GM19438 (cell line): ENCODE results near the gene ERVW-1.
A peak's percentile ranks its signal among the peaks of the same experiment; 100 is the strongest.
"Not testable (repeated sequence)": the region's sequence is repeated elsewhere in the genome, so short reads cannot be mapped to it uniquely, and the experiment has no call there.

Source experiments
- ATAC-seq: cut with Tn5 transposase; IDR thresholded peaks from one replicate; pipeline ENCODE4 v1.9.1; 2021; ENCODE audit warnings: low read depth; ENCODE audit not compliant: unreplicated experiment

ERVW-1 gene

GRCh38 chr7:92475261-92475770, 2.4 kb downstream of the ERVW-1 start:
- not testable (repeated sequence) for ATAC-seq

GRCh38 chr7:92473989-92474388, 3.8 kb downstream of the ERVW-1 start:
- ATAC-seq: not testable (repeated sequence)

- ATAC-seq: not testable (repeated sequence)
Measured at GRCh38 chr7:92468589-92468988, 9.2 kb downstream of the ERVW-1 start.

- ATAC-seq: no peak
Measured at GRCh38 chr7:92466682-92467081, 11.1 kb downstream of the ERVW-1 start.

DNA sequence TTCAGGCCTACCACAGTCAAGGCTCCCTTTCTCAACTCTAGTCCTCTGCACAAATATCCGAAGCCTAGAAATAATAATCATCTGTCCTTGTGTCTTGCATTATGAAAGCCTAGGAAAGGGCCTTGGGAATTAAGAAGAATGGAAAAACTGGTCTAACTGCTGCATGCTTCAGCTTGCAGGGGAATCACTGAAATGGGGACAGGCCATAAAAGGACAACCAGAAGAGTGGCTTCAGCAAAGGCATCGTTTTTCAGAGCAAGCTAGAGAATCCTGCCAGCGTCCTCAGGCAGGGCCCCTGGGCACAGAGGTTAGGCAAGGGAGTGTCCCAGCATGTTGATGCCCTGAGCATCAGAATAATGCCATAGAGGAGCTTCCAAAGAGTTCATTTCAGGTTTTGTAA, 13.2 kb downstream of the ERVW-1 start:
- ATAC-seq: no peak

DNA sequence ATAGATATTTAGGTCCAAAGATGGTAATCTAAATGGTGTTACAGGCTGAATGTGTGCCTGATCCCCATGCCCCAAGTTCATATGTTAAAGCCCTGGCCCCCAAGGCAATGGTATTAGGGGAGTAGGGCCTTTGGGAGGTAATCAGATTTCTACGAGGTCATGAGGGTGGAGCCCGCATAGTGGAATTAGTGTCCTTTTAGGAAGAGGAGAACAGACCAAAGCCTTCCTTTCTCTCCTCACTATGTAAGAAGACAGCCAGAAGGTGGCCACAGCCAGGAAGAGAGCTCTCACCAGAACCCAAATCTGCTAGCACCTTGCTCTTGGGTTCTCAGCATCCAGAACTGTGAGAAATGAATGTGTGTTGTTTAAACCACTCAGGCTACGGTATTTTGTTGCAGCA, 15.2 kb downstream of the ERVW-1 start:
- no peak for ATAC-seq

GRCh38 chr7:92461027-92462003, 16.4 kb downstream of the ERVW-1 start:
- no peak for ATAC-seq

GRCh38 chr7:92460510-92460909, 17.2 kb downstream of the ERVW-1 start:
- no peak for ATAC-seq

GRCh38 chr7:92460109-92460508, 17.6 kb downstream of the ERVW-1 start:
- no peak for ATAC-seq

DNA sequence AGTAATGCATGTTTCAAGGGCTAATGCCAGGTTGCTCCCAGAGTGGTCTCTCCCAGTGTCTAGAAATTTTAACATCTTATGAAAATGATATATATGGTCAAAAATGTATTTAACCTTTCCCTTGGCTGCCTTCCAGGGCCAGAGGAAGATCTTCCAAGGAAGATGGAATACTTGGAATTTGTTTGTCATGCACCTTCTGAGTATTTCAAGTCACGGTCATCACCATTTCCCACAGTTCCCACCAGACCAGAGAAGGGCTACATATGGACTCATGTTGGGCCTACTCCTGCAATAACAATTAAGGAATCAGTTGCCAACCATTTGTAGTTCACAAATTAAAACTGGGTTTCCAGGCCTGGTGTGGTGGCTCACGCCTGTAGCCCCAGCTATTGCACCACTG, 21.5 kb downstream of the ERVW-1 start:
- no peak for ATAC-seq

- no peak for ATAC-seq
Measured at GRCh38 chr7:92451645-92452044, 26.1 kb downstream of the ERVW-1 start.

DNA sequence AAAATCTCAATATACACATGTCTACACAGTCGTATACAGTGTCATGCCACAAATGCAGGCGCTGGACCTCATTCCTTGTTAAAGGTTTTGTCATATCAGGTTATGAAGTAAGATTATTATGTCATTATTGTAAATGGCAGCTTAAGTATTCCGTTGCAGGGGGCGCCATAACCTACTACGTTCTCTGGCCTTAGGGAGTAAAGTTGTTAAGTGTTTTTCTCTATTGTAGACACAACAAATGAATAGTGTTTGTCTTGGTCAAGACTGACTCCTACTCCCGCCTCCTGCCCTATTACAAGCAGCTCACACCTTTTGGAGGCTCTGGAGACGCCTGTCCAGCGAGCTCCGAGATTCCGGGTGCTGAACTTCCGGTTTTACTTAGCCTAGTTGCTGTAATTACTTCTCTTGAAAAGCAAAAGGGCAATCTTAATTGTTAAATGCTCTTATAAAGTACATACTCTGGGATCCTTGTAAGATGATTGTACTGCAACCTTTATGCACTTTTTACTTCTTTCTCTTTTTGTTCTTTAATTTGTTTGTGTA, 29.5 kb downstream of the ERVW-1 start:
- peak; percentile 41 for ATAC-seq

DNA sequence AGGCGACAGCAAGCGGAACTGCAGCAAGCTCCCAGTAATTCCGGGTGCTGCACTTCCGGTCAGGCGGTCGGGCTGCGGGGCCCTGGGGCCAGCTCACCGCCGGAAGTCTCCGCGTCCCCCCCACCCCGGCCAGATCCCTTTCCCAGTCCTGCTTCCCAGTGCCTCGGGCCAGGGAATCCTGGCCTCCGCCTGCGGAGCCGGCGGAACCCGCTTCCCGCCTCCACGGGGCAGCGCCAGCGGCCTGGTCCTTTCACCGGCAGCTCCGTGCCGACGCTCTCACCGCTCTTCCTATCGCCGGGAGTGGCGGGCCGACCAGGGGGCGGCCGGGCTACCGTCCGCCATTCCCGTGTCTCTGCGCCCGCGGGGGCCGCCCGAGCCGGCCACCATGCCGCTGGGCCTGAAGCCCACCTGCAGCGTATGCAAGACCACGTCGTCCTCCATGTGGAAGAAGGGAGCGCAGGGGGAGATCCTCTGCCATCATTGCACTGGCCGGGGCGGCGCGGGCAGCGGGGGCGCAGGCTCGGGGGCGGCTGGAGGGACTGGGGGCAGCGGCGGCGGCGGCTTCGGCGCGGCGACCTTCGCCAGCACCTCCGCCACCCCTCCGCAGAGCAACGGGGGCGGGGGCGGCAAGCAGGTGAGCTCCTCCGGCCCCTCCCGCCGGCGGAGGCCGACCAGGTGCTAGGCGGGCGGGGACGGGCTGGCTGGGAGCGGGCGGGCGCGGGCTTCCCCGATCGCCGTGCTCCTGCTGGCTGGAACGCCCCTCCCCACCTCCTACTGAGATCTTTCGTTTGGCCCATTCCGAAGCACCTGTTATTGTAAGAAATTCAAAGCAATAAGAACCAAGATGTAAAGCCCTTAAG, 30.2 kb downstream of the ERVW-1 start, which contains the start of gene GATAD1:
TSS of gene GATAD1 (plus strand) at position 138 of the 860 bp plus-strand sequence. CDS start at position 386, 248 bp downstream.
- peak; percentile 87 for ATAC-seq

- no peak for ATAC-seq
Measured at GRCh38 chr7:92446869-92447344, 30.8 kb downstream of the ERVW-1 start.

- ATAC-seq: not testable (repeated sequence)
Measured at GRCh38 chr7:92442720-92443119, 35.0 kb downstream of the ERVW-1 start.

GRCh38 chr7:92437956-92438491, 39.7 kb downstream of the ERVW-1 start:
- no peak for ATAC-seq

- no peak for ATAC-seq
Measured at GRCh38 chr7:92436612-92437445, 40.9 kb downstream of the ERVW-1 start.

GRCh38 chr7:92435542-92435941, 42.2 kb downstream of the ERVW-1 start:
- ATAC-seq: no peak

DNA sequence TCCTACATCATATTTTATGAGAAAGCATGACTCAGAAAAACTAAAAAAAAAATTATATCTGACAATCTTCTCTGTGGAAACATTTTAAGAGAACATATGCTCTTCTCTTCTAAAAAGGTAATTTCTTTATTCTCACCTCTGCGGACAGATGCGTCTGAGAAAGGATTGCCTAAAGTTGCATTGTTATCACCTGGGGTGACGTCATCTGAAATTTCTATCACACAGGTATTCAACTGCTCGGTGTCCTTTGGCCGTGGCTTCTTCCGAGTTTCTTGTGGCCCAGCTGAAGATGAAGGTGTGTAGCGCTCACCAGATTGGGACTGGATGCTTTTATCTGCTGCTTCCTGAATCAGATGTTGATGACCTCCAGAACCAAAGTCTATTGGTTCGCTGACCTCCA, 44.7 kb downstream of the ERVW-1 start:
- no peak for ATAC-seq
